HT1080 (cell line): ENCODE data around the gene ERICH2. TPM values are rescaled to one million over a fixed set of nuclear protein-coding genes. Genes with fewer than 3 reads are reported as not detected.
A peak's percentile ranks its signal among the peaks of the same experiment; 100 is the strongest.
"Not testable (repeated sequence)": the region's sequence is repeated elsewhere in the genome, so short reads cannot be mapped to it uniquely, and the experiment has no call there.

Experiments
- DNase-seq: peaks from one replicate; pipeline ENCODE4 v3.0.0-alpha.2; 2015; ENCODE audit warnings: low read depth
- polyA plus RNA-seq, 2 experiments: library from polyadenylated mRNA; depleted of rRNA; stranded (reverse); fragments of >200 nt; gene quantifications; 2 replicates each; pipeline ENCODE4 v1.2.3, GENCODE V29; 2015
- total RNA-seq: library from RNA; depleted of rRNA; stranded (reverse); fragments of >200 nt; shearing (Covaris generic); gene quantifications from 2 replicates; pipeline ENCODE4 v1.2.3, GENCODE V29; 2014; rRNA removed

ERICH2 gene
- total RNA-seq = not detected in 2 replicates
- polyA plus RNA-seq (2015; cell fraction: cytosol; rRNA removed) = 0.20 TPM in 1 of 2 replicates, not detected in the other
- not detected in 2 replicates for polyA plus RNA-seq (2015; cell fraction: nucleus; rRNA removed)

GRCh38 chr2:170770008-170770605 lies at the start of gene ERICH2:
ERICH2 (plus strand) TSS chr2:170770378; CDS start chr2:170770682, 304 bp downstream.
- DNase-seq = peak; percentile 30

GRCh38 chr2:170721678-170722077 lies 48.5 kb upstream of the ERICH2 start:
- DNase-seq = no peak

GRCh38 chr2:170722301-170722700 lies 47.9 kb upstream of the ERICH2 start:
- DNase-seq = no peak

GRCh38 chr2:170723446-170723958 lies 46.7 kb upstream of the ERICH2 start:
- DNase-seq = no peak

- DNase-seq = no peak
Observed at GRCh38 chr2:170733798-170734600, 36.2 kb upstream of the ERICH2 start.

- DNase-seq = not testable (repeated sequence)
Observed at GRCh38 chr2:170734601-170735000, 35.6 kb upstream of the ERICH2 start.

- DNase-seq = no peak
Observed at GRCh38 chr2:170736628-170737027, 33.5 kb upstream of the ERICH2 start.

- DNase-seq = no peak
Observed at GRCh38 chr2:170737406-170737805, 32.8 kb upstream of the ERICH2 start.

GRCh38 chr2:170737821-170738220 lies 32.4 kb upstream of the ERICH2 start:
- DNase-seq = no peak

- peak; percentile 86 for DNase-seq
Observed at GRCh38 chr2:170739048-170739447, 31.1 kb upstream of the ERICH2 start.

GRCh38 chr2:170739507-170740046 lies 30.6 kb upstream of the ERICH2 start:
- DNase-seq = no peak

- no peak for DNase-seq
Observed at GRCh38 chr2:170740660-170741059, 29.5 kb upstream of the ERICH2 start.

GRCh38 chr2:170742000-170742399 lies 28.2 kb upstream of the ERICH2 start:
- no peak for DNase-seq

- DNase-seq = no peak
Observed at GRCh38 chr2:170742896-170743529, 27.2 kb upstream of the ERICH2 start.

GRCh38 chr2:170743530-170744239 lies 26.5 kb upstream of the ERICH2 start:
- no peak for DNase-seq

GRCh38 chr2:170744248-170745002 lies 25.8 kb upstream of the ERICH2 start:
- DNase-seq = no peak

- no peak for DNase-seq
Observed at GRCh38 chr2:170745305-170745704, 24.9 kb upstream of the ERICH2 start.

GRCh38 chr2:170747921-170748320 lies 22.3 kb upstream of the ERICH2 start:
- DNase-seq = peak; percentile 82

- not testable (repeated sequence) for DNase-seq
Observed at GRCh38 chr2:170751555-170751954, 18.6 kb upstream of the ERICH2 start.

GRCh38 chr2:170761572-170761971 lies 8.6 kb upstream of the ERICH2 start:
- no peak for DNase-seq
